ENCODE measurements around the gene PDGFD. TPM values are rescaled to one million over a fixed set of nuclear protein-coding genes. Genes with fewer than 3 reads are reported as not detected.

The PDGFD gene
- 100 to 1,000 TPM in 2 of 7 donors, 10 to 100 TPM in 5; 51.2 to 134 (median 77.9) TPM for total RNA-seq
- polyA plus RNA-seq, result 100 to 1,000 TPM in 1 of 2 donors, 10 to 100 TPM in 1; 42.8 to 114 TPM
- long read RNA-seq, donor 1, full-length matches to known transcripts, result 135 of 164 reads
- long read RNA-seq, donor 1, partial matches to known transcripts, result 7 of 164 reads
- long read RNA-seq, donor 1, other reads (novel, unspliced or antisense), result 22 of 164 reads
- long read RNA-seq, donor 2, full-length matches to known transcripts, result 1 of 1 reads
- long read RNA-seq, donor 2, partial matches to known transcripts, result 0 of 1 reads
- long read RNA-seq, donor 2, other reads (novel, unspliced or antisense), result 0 of 1 reads
- long read RNA-seq, donor 3, full-length matches to known transcripts, result 142 of 145 reads
- long read RNA-seq, donor 3, partial matches to known transcripts, result 0 of 145 reads
- long read RNA-seq, donor 3, other reads (novel, unspliced or antisense), result 3 of 145 reads

GRCh38 chr11:104164028-104164520 lies at the start of gene PDGFD:
Gene PDGFD, minus strand, starts transcription at chr11:104164147.
- TF ChIP-seq POLR2A (IDR thresholded peaks at IDR 0.05), result peak; percentile 52
- TF ChIP-seq, protein P1, sequence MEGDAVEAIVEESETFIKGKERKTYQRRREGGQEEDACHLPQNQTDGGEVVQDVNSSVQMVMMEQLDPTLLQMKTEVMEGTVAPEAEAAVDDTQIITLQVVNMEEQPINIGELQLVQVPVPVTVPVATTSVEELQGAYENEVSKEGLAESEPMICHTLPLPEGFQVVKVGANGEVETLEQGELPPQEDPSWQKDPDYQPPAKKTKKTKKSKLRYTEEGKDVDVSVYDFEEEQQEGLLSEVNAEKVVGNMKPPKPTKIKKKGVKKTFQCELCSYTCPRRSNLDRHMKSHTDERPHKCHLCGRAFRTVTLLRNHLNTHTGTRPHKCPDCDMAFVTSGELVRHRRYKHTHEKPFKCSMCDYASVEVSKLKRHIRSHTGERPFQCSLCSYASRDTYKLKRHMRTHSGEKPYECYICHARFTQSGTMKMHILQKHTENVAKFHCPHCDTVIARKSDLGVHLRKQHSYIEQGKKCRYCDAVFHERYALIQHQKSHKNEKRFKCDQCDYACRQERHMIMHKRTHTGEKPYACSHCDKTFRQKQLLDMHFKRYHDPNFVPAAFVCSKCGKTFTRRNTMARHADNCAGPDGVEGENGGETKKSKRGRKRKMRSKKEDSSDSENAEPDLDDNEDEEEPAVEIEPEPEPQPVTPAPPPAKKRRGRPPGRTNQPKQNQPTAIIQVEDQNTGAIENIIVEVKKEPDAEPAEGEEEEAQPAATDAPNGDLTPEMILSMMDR (IDR thresholded peaks at IDR 0.05), result peak; percentile 20 to 84 (median 72)
- TF ChIP-seq EP300 (IDR thresholded peaks at IDR 0.05), result no peak
- Histone ChIP-seq H3K4me1 (ENCODE audit: insufficient read depth) (peaks cover 3% of the 10 kb centered on the region), H3K9me3 (no peaks in the 10 kb centered on the region), H3K36me3 (no peaks in the 10 kb centered on the region), H3K27me3 (no peaks in the 10 kb centered on the region), H3K27ac (peak within 1 kb of the TSS; percentile 27 to 63), H3K4me3 (peak within 1 kb of the TSS; percentile 44)
- WGBS, 3 donors, result 0 to 1% (median 0%) methylated on average over 32 to 37 of the region's 37 CpGs
- intact Hi-C loops (cut with DNase I), result no loop called here
- DNase-seq, result peak; percentile 75 to 83 (median 82)

DNA sequence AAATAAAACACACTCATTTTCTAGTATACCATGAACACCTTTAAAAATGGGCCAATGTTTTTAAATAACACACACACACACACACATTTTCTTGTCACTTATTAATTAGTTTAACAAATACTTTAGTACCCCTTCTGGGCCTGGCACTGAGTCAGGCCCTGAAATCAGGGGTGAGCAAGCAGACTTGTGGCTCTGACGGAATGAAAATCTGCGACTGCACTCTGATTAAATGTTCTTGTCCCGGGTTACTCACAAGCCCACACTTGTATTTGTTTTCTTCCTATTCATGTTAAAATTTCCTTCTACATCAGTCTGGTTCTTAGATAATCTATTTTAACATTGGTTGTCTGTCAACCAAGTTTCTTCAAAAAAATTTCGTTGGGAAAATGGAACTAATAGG lies 43.0 kb upstream of the PDGFD start:
- no peak overlapping the region for H3K4me3 ChIP-seq
- no peaks in the 10 kb centered on the region for H3K27me3 ChIP-seq
- intact Hi-C loops (cut with DNase I), result no loop called here
- H3K27ac ChIP-seq, result no peak overlapping the region
- H3K4me1 ChIP-seq (ENCODE audit: insufficient read depth), result no peaks in the 10 kb centered on the region
- no peaks in the 10 kb centered on the region for H3K9me3 ChIP-seq
- TF ChIP-seq, protein P1 (IDR thresholded peaks at IDR 0.05), result no peak
- TF ChIP-seq EP300 (IDR thresholded peaks at IDR 0.05) (no peak), POLR2A (IDR thresholded peaks at IDR 0.05) (no peak)
- 75 to 82% (median 80%) methylated on average over 4 of the region's 4 CpGs for WGBS, 3 donors
- H3K36me3 ChIP-seq, result no peaks in the 10 kb centered on the region
- DNase-seq, result no peak

DNA sequence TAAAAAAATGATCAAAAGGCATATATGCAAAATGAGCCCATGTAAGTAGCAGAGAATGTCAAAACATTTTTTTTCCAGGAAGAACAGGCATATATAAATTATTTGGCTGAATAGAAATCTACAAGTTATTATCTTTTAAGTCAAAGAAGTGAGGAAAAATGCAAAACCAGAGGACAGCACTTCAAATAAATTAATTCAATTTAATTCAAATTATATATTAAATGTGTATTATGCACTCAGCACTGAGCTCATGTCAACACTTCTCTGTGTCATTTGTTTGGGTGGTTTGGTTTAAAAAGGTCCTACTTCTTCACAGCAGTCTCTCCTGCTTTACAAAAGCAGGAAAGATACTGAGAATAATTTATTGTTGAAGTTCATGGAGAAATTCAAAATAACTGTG lies 41.9 kb upstream of the PDGFD start:
- TF ChIP-seq, protein P1 (IDR thresholded peaks at IDR 0.05), result no peak
- TF ChIP-seq EP300 (IDR thresholded peaks at IDR 0.05) (no peak), POLR2A (IDR thresholded peaks at IDR 0.05) (no peak)
- Histone ChIP-seq H3K4me3 (no peak overlapping the region), H3K4me1 (ENCODE audit: insufficient read depth) (no peaks in the 10 kb centered on the region), H3K27me3 (no peaks in the 10 kb centered on the region), H3K36me3 (no peaks in the 10 kb centered on the region), H3K9me3 (no peaks in the 10 kb centered on the region), H3K27ac (no peak overlapping the region)
- DNase-seq, result no peak
- intact Hi-C loops (cut with DNase I), result no loop called here

DNA sequence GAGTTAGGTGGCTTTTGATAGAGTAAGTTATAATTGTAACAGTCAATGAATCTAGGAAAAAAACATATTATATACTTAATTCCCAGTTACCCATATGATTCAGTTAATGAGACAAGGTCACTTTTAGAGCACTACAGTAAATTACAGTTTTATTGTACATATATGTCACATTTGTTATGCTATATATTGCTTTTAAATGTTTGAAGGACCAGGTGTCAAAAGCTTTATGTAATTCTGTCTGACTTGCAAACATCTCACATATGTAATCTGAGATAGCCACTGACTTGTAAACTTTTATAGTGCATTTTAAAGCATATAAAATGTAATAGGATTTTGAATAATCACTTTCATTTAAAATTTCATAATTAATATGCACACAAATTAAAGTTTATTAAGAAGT lies 36.7 kb upstream of the PDGFD start:
- no peaks in the 10 kb centered on the region for H3K27me3 ChIP-seq
- H3K4me3 ChIP-seq, result no peak overlapping the region
- no peak for DNase-seq
- no peaks in the 10 kb centered on the region for H3K36me3 ChIP-seq
- intact Hi-C loops (cut with DNase I), result no loop called here
- H3K27ac ChIP-seq, result no peak overlapping the region
- no peaks in the 10 kb centered on the region for H3K9me3 ChIP-seq
- TF ChIP-seq, protein P1 (IDR thresholded peaks at IDR 0.05), result no peak
- TF ChIP-seq EP300 (IDR thresholded peaks at IDR 0.05) (no peak), POLR2A (IDR thresholded peaks at IDR 0.05) (no peak)
- H3K4me1 ChIP-seq (ENCODE audit: insufficient read depth), result no peaks in the 10 kb centered on the region

Measured in ovary (tissue), 10 donors.